Endothelial cell of umbilical vein (primary cell): ENCODE measurements around the gene PAK5. TPM values are rescaled to one million over a fixed set of nuclear protein-coding genes. Genes with fewer than 3 reads are reported as not detected.

ENCODE experiments used
- BruUV-seq: library from RNA; stranded (reverse); fragments of 400-500 nt; replicated peaks from 2 replicates; lab custom pipeline; 2021; lab: Mats Ljungman, UMichigan
- CTCF ChIA-PET: fragments of 300-600, 350-600 bp; sonication (Branson Sonifier 250); formaldehyde crosslinking; loops from one replicate; lab custom pipeline; 2021; ENCODE audit warnings: antibody characterized with exemption, inconsistent platforms; lab: Charles Lee
- POLR2A ChIA-PET: fragments of 300-600, 350-600 bp; sonication (Branson Sonifier 250); formaldehyde crosslinking; loops from one replicate; lab custom pipeline; 2021; ENCODE audit warnings: antibody characterized with exemption, inconsistent platforms; lab: Charles Lee
- DNase-seq: peaks from one replicate; pipeline ENCODE4 v3.0.0-alpha.2; 2011; ENCODE audit warnings: low read depth, low spot score
- FAIRE-seq: peaks from 2 replicates; lab custom pipeline; 2011; peaks lifted over from hg19 to GRCh38; lab: Jason Lieb, UNC
- H2AFZ ChIP-seq: 2 replicates; pipeline ENCODE4 v1.6.0; 2012; ENCODE audit warnings: low read depth, low read length, control low read depth, inconsistent platforms
- H3K27ac ChIP-seq: 2 replicates; pipeline ENCODE4 v1.5.1; 2011; ENCODE audit warnings: low read depth, mild to moderate bottlenecking, control low read depth, low read length, moderate library complexity; ENCODE audit not compliant: insufficient read depth
- H3K27me3 ChIP-seq, 2 experiments: 2 replicates each; pipeline versions ENCODE4 v1.6.0 to v1.6.1; 2011; ENCODE audit warnings: low read length in 2 of 2, mixed read lengths in 1 of 2; ENCODE audit not compliant: control insufficient read depth in 2 of 2, insufficient read depth in 2 of 2
- H3K36me3 ChIP-seq, 2 experiments: 2 replicates in 1 of 2; 3 replicates in 1 of 2; pipeline ENCODE4 v1.5.1; 2011; ENCODE audit warnings: low read length in 2 of 2, mild to moderate bottlenecking in 1 of 2, moderate library complexity in 1 of 2; ENCODE audit not compliant: control insufficient read depth in 2 of 2, insufficient read depth in 2 of 2; ENCODE audit errors: extremely low read depth in 1 of 2
- H3K4me1 ChIP-seq: 3 replicates; pipeline ENCODE4 v1.5.1; 2011; ENCODE audit warnings: mild to moderate bottlenecking, low read length; ENCODE audit not compliant: control insufficient read depth, insufficient read depth; ENCODE audit errors: extremely low read depth
- H3K4me2 ChIP-seq: 2 replicates; pipeline ENCODE4 v1.6.1; 2011; ENCODE audit warnings: low read length, control low read depth, mixed read lengths; ENCODE audit not compliant: insufficient read depth
- H3K4me3 ChIP-seq, 3 experiments: fragments of 200-600 bp in 1 of 3; sonication (generic), shearing (Covaris generic) in 1 of 3; replicated peaks in 1 of 3; 2 replicates each; pipeline ENCODE4 v1.5.1; 2011 to 2016; ENCODE audit warnings: control low read depth in 3 of 3, low read length in 3 of 3, mild to moderate bottlenecking in 2 of 3, inconsistent platforms in 1 of 3, low read depth in 1 of 3, moderate library complexity in 1 of 3; ENCODE audit not compliant: insufficient read depth in 1 of 3
- H3K79me2 ChIP-seq: 2 replicates; pipeline ENCODE4 v1.6.0; 2012; ENCODE audit warnings: low read length, inconsistent platforms; ENCODE audit not compliant: control insufficient read depth, insufficient read depth
- H3K9ac ChIP-seq: replicated peaks from 2 replicates; pipeline ENCODE3; 2011; ENCODE audit warnings: low read length, control low read depth; ENCODE audit not compliant: insufficient read depth; ENCODE audit errors: extremely low read depth
- H3K9me1 ChIP-seq: replicated peaks from 3 replicates; pipeline ENCODE4 v1.6.0; 2011; ENCODE audit warnings: mild to moderate bottlenecking, low read length; ENCODE audit not compliant: control insufficient read depth, insufficient read depth; ENCODE audit errors: extremely low read depth
- H3K9me3 ChIP-seq: replicated peaks from 2 replicates; pipeline ENCODE4 v1.5.1; 2012; ENCODE audit warnings: low read length, inconsistent platforms; ENCODE audit not compliant: control insufficient read depth, insufficient read depth
- H4K20me1 ChIP-seq: replicated peaks from 2 replicates; pipeline ENCODE3; 2011; ENCODE audit warnings: mild to moderate bottlenecking, low read length; ENCODE audit not compliant: control insufficient read depth, insufficient read depth; ENCODE audit errors: extremely low read depth
- CTCF ChIP-seq, 2 donors: IDR thresholded peaks; 1 replicate in 1 of 2; 2 replicates in 1 of 2; pipeline ENCODE4 v1.5.1; 2011; ENCODE audit warnings: low read length in 2 of 2, mild to moderate bottlenecking in 2 of 2, moderate library complexity in 2 of 2, control low read depth in 1 of 2, inconsistent platforms in 1 of 2, low read depth in 1 of 2; ENCODE audit not compliant: insufficient read depth in 1 of 2; ENCODE audit errors: extremely low read depth in 1 of 2
- EZH2 ChIP-seq: IDR thresholded peaks from 2 replicates; pipeline ENCODE4 v1.6.1; 2012; ENCODE audit warnings: borderline replicate concordance, low read depth, mild to moderate bottlenecking, moderate library complexity, low read length, inconsistent platforms; ENCODE audit not compliant: severe bottlenecking
- FOS ChIP-seq: IDR thresholded peaks from 2 replicates; pipeline ENCODE4 v1.6.1; 2011; ENCODE audit warnings: mild to moderate bottlenecking, low read length, moderate library complexity, borderline replicate concordance; ENCODE audit not compliant: insufficient read depth
- GATA2 ChIP-seq: IDR thresholded peaks from 2 replicates; pipeline ENCODE4 v1.7.0; 2011; ENCODE audit warnings: low read depth, mild to moderate bottlenecking, moderate library complexity, mixed read lengths, low read length; ENCODE audit not compliant: insufficient read length, insufficient read depth
- JUN ChIP-seq: IDR thresholded peaks from 2 replicates; pipeline ENCODE4 v1.6.1; 2011; ENCODE audit warnings: borderline replicate concordance, low read depth; ENCODE audit not compliant: insufficient read length, insufficient read depth
- MAX ChIP-seq: IDR thresholded peaks from 2 replicates; pipeline ENCODE4 v1.6.1; 2011; ENCODE audit not compliant: insufficient read depth, insufficient read length
- MYC ChIP-seq: IDR thresholded peaks from one replicate; pipeline ENCODE4 v1.6.1; 2011; ENCODE audit warnings: mild to moderate bottlenecking, low read depth, low read length
- POLR2A ChIP-seq: IDR thresholded peaks from 2 replicates; pipeline ENCODE4 v1.6.1; 2012; ENCODE audit warnings: low read depth, mild to moderate bottlenecking, control low read depth, low read length
- POLR2AphosphoS5 ChIP-seq: IDR thresholded peaks from 2 replicates; pipeline ENCODE4 v1.6.1; 2012; ENCODE audit warnings: low read depth, mild to moderate bottlenecking, control low read depth, low read length, moderate library complexity; ENCODE audit not compliant: insufficient read depth
- dilution Hi-C: fragments of 300-500 bp; cut with MboI; formaldehyde crosslinking; loops from one replicate; pipeline ENCODE4 v1.15.0; 2019; ENCODE audit warnings: low sequenced_read_pairs; ENCODE audit not compliant: extremely low pct_ligation_motif_present
- intact Hi-C: fragments of 100-400 bp; cut with micrococcal nuclease; formaldehyde crosslinking; loops from one replicate; pipeline ENCODE4 v1.10.0; 2022
- polyA plus RNA-seq, 4 experiments: library from polyadenylated mRNA; depleted of rRNA in 3 of 4; stranded (reverse) in 3 of 4; unstranded in 1 of 4; fragments of >200 nt; gene quantifications; 2 replicates each; pipeline versions ENCODE4 v1.2.1 to v1.2.3, GENCODE V29; 2011 to 2012; ENCODE audit warnings: missing spikeins in 1 of 4
- total RNA-seq: library from RNA; stranded (reverse); gene quantifications from 2 replicates; pipeline ENCODE4 v1.2.3, GENCODE V29; 2021

Gene PAK5
- total and polyA plus RNA-seq, 2 donors (not counting 3 experiments of a cell fraction or from before 2014, with no cell fraction given): not detected

GRCh38 chr20:9597547-9597946 is 241.3 kb downstream of the PAK5 start:
- Histone ChIP-seq H3K4me2 (no peak overlapping the region), H3K9me3 (no peaks in the 10 kb centered on the region), H3K79me2 (no peaks in the 10 kb centered on the region), H3K4me1 (peaks cover 13% of the 10 kb centered on the region), H2AFZ (no peak overlapping the region), H3K9me1 (no peaks in the 10 kb centered on the region), H3K4me3 (no peak overlapping the region), H3K27me3 (no peaks in the 10 kb centered on the region), H3K36me3 (no peaks in the 10 kb centered on the region), H4K20me1 (no peaks in the 10 kb centered on the region), H3K27ac (no peak overlapping the region), H3K9ac (no peak overlapping the region)
- dilution Hi-C loops (no loop called here), intact Hi-C loops (no loop called here)
- CTCF ChIA-PET: interaction anchor here (0.9 to 1.1 kb wide), 2 partner anchors 12 to 189 kb away, joined by 3 to 9 read pairs; no protein-coding TSS in a partner anchor
- no peak for DNase-seq
- no peak for FAIRE-seq
- POLR2A ChIA-PET: no interaction called here
- no TSS peak for BruUV-seq
- TF ChIP-seq POLR2A: no peak
- no peak for TF ChIP-seq JUN
- TF ChIP-seq POLR2AphosphoS5: no peak
- TF ChIP-seq GATA2: no peak
- no peak for TF ChIP-seq MAX
- no peak for TF ChIP-seq EZH2
- TF ChIP-seq FOS: no peak
- no peak for TF ChIP-seq MYC
- TF ChIP-seq CTCF (IDR thresholded peaks at IDR 0.05; ENCODE audit: extremely low read depth in 1 of 2, insufficient read depth in 1 of 2, low read depth in 1 of 2, low read length in 2 of 2): no peak
